Stimulated activated CD4-positive, alpha-beta T cell treated with anti-CD3 and anti-CD28 coated beads, Interleukin-12 subunit alpha, Interleukin-12 subunit beta, amount 100 ng/mL, for 24 hours (primary cell): ENCODE data around the gene MEG3.

Source experiments
- DNase-seq, 2 experiments: peaks; one replicate each; pipeline ENCODE4 v3.0.0-alpha.2; 2020; ENCODE audit warnings: low read depth in 2 of 2

The MEG3 gene

DNA sequence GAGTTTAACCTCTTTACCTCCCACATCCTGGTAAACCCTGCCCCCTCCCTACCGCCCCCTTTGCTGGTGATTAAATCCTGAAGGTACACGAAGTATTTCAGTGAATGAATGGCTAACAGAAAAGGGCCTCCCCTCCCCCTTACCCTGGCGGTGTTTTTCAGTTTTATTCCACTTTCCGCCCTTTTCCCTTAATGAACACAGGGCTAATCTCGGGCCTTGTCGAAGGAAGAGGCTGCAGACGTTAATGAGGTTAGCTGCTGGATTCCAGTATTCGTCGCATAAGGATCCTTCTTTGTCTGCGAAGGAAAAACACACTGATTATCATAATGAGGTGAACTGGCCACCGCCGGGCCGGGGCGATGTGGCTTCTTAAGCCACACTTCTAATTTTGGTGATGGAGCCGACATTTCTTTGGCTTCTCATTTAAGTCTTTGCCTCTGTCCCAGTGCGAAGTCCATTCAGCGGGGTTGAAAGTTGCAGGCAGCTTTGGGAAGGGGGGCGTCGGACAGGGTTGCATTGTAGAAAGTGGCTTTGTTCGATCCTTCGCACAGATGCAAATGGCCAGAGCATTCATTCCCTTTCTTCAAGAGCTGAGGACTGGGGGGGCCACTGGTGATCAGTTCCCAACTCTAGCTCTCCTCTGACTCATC, 6.5 kb downstream of the MEG3 start:
- DNase-seq: no peak

- no peak for DNase-seq
Measured at GRCh38 chr14:100834082-100834793, 8.3 kb downstream of the MEG3 start.

DNA sequence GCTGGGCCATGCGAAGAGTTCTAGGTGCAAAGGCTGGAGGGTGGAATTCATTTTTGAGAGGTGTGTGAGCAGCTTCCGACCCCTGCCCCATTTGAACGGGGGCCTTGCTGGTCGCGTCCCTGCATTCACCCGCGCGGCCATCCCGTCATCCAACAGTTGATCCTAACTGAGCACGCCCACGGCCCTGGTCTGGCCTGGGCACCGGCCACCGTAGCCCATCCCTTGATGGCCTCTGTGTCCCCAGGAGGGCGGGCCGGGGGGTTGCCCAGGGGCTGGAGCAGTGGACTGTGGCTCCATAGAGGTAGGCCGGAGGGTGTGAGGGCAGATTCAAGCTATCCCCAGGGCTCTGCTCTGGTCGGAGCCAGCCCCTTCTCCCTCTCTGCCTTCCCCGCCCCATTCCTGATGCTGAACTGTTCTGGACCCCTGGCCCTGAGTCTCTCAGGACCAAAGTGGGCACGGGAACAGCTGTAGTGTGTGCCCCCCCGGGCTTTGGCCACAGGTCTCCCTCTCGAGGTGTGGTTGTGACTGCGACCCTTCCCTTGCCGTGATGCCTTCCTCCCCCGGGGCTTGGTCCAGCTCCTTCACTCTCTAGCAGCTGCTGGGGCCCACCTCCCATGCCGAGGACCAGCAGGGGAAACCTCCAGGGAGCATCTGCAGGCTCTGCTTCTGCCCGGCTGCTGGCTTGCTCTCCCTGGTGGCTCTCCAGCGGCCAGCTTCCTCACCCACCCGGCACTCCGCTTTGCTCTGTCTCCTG, 9.1 kb downstream of the MEG3 start:
- no peak for DNase-seq

DNA sequence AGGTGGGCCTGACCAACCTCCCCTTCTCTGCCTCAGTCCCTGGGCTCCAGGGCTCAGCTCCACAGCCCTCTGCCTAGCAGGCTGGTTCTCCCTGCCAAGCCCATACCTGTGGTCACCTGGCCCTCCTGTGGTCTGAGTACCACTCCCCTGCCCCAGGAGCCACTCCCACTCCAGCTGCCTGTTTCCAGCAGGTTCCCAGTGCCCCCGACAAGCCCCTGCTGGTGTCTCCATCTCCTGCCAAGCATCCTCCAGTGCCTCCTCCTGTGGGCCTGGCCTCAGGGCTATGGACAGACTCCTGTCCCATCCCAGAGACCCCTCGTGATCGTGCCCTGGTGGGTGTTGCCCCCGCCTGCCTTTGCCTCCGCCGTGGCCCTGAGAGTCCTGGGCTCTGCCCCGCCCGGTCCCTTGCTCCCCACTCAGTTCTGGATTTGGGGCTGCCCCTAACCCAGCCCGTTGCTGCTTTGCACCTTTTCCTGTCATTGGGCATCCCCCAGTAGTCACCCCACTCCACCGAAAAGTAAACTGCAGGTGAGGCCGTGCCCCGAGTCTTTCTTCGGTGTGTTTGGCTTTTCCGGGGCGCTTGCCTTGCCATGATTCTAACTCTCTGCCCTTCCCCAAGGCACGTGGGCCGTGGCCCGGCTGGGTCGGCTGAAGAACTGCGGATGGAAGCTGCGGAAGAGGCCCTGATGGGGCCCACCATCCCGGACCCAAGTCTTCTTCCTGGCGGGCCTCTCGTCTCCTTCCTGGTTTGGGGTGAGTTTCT, 9.8 kb downstream of the MEG3 start:
- DNase-seq: no peak

DNA sequence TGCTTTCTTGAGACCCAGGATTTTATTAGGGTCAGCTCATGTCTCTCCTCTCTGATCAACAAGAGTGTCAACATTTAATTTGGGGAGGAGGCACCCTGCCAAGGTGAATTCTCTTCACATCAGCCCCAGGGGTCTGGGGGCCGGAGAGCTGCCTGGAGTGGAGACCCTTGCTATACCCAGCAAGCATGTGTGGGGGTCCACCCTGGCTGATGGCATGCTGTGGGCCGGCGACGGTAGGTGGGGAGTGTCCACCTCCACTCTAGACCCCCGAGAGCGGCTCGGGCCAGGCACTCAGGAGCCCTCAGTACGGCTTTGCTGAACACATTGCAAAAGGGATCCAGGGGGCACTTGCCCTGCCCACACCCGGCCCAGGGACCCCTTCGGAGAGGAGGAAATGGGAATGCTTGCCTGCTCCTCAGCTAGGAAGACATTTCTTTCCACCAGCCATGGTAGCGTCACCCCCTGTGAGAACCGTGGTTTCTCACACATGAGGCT, 10.4 kb downstream of the MEG3 start:
- no peak for DNase-seq

DNA sequence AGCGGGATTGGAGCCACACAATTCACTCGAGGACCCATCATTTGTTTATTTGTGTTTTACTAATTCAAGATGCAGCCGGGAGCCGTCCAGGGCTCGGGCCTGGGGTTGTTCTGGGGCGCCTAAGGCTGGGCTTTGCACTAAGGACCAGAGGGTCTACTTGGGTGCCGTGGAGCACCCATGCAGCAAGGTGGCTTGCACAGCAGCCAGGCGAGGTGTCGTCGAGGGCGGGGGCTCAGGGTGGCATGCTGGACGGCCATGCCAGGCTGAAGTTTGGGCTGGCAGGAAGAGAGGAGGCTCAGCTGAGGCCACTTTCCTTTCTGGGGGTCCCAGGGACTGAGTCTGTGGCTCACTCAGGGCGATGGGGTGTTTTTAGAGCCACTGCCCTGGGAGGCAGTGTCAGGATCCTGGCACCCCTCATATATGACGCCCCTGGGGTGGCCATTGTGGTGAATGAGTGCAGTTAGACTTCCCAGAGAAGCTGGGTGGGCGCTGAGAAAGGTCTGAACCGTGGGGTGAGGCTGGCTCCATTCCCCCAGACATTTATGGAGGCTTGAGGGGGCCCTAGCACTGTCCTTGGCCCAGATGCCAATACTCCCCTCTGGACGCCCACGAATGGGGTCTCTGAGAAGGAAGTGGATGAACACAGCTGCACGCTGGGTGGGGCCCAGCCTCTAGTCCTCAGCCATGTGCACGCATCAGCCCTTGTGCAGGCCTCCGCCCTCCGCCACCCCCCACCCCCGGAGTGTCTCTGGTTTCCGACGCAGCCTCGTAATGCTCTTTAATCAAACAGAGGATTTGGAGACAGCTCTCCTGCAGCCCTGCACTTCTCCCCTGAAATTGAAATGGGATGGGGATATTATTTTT, 11.3 kb downstream of the MEG3 start:
- no peak for DNase-seq

DNA sequence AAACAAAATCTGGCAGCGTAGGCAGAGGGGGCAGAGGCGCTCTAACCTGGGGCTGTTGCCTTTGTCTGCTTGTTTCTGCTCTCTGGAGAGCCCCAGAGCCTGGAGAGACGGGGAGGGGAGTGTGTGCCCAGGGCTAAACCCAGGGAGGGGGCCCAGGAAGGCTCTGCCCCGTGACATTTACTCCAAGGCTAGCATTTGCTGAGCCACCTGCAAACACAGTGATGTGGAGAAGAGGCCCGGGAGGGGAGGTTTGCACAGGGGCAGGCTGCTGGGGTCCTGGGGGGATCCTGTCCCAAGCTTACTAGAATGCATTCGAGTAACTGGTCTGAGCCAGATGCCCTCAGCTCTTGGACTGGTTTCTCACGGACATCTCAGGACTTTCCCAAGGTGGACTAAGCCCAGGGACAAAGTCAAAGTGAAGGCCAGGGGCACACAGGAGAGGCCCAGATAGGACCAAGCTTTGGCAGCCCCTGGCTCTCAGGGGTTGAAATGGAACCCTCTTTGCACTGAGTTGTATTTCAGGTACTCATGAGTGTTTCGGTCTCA, 12.0 kb downstream of the MEG3 start:
- no peak for DNase-seq

GRCh38 chr14:100838493-100839314, 12.8 kb downstream of the MEG3 start:
- no peak for DNase-seq

DNA sequence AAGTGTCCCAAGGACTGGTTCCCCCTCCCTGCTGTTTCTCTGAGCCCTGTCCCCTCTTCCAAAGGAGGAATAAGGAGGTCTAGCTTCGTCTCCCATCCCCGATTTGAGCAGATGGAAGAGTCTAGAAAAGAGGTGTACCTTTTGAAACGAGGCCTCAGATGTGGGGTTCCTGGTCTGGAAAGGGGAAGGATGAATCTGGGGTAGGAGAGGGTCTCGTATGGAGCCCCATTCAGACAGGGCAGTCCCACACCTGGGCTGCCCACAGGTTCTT, 13.3 kb downstream of the MEG3 start:
- no peak for DNase-seq

DNA sequence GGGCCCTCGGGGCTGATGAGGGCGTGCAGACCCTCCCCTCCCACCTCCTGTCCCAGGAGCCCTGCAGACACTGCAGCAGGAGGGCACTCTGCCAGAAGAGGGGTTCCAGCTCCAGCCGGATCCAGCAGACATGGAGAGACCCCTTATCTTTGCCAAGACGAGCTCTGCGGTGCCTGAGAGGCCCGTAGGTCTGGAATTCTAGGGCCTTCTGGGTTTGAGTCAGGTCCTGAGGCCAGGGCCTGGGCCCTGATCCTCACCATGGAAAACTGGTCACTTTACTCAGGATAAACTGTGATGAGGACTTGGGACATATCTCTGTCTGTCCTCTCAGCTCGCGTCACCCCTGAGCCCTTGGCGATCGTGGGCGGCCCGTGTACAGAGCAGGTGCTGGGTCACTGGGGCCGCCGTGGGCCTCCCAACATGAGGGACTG, 13.8 kb downstream of the MEG3 start:
- no peak for DNase-seq

GRCh38 chr14:100840286-100841065, 14.6 kb downstream of the MEG3 start:
- DNase-seq: no peak

- DNase-seq: no peak
Measured at GRCh38 chr14:100841066-100841760, 15.3 kb downstream of the MEG3 start.

DNA sequence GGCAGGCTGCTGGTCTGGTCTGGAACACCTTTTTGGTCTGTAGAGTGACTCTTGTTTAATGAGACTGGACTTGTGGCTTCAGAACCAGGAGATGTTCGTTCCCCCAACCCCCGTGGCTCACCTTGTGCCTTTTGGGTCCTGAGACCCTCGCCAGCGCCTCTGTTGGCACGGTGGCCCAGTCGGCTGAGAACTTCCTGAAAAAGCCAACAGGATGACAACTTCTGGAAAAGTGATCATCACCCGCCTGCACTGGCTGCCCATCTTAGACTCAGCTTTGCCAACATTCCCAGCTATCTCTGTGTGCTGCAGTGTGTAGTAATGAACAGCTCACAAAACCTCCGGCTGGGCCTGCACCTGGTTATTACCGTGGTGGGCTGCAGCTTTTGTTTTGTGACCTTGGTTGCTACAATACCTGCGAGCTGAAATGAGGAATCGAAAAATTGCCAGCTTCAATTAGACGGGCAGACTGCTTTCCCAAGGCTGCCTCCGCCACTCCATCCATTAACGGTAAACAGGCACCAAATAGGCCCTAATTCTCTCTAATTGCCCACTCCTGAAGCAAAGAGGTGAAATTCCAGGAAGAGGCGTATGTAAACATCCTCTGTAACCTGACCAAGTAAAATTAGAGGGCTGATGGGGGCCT, 16.0 kb downstream of the MEG3 start:
- no peak for DNase-seq

GRCh38 chr14:100842799-100843198, 16.9 kb downstream of the MEG3 start:
- DNase-seq: no peak

DNA sequence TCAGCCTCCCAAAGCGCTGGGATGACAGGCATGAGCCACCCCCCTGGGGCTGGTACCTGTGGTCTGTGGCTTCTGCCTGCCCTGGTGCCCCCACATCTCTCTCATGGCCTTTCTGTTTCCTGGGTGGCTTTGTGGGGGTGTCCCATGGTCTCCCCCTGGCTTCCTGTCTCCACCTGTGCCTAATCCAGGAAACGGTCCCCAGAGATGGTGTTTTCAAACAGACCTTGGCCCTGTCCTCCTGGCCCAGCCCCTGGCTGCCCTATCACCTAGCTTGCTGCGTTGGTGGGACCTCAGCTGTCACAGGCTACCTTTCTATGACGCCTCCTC, 18.1 kb downstream of the MEG3 start:
- no peak for DNase-seq

GRCh38 chr14:100844421-100844820, 18.5 kb downstream of the MEG3 start:
- DNase-seq: no peak

- DNase-seq: no peak
Measured at GRCh38 chr14:100844846-100845245, 18.9 kb downstream of the MEG3 start.

- DNase-seq: no peak
Measured at GRCh38 chr14:100845341-100845740, 19.4 kb downstream of the MEG3 start.
